GM18951 (cell line): ENCODE measurements around the gene PSMB4.
"Not testable (repeated sequence)": the region's sequence is repeated elsewhere in the genome, so short reads cannot be mapped to it uniquely, and the experiment has no call there.

Experiments used
- POLR2A ChIP-seq: IDR thresholded peaks from 4 replicates; pipeline ENCODE4 v1.6.1; 2011; ENCODE audit warnings: mild to moderate bottlenecking; ENCODE audit not compliant: insufficient read length, insufficient read depth; ENCODE audit errors: extremely low read depth
- in situ Hi-C: fragments of 300-500 bp; cut with MboI; formaldehyde crosslinking; loops from one replicate; pipeline ENCODE4 v1.12.0; 2022; ENCODE audit warnings: low sequenced_read_pairs, mixed read lengths, inconsistent platforms; ENCODE audit not compliant: unreplicated experiment

PSMB4 gene

DNA sequence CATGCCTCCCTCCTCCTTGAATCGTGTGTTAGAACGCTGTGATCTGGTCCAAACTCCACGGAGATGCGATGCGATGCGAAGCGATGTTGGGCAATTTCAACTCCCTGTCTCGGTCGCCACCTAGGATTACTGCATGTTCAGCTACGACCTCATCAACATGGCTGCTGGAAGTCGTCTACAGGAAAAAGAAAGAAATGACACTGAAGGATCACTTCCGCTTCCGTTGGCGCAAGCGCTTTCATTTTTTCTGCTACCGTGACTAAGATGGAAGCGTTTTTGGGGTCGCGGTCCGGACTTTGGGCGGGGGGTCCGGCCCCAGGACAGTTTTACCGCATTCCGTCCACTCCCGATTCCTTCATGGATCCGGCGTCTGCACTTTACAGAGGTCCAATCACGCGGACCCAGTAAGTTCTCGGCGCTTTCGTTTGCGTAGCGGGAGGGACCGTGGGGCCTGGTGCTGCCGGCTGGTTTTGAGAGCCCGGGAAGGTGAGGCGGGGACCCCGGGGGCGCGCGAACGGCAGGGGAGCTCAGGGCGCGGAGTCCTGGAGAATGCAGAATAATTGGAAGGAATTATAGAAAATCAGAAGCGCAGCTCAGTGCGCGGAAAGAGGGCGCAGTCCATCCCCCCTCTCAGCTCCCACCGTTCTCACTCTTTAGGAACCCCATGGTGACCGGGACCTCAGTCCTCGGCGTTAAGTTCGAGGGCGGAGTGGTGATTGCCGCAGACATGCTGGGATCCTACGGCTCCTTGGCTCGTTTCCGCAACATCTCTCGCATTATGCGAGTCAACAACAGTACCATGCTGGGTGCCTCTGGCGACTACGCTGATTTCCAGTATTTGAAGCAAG lies at the start of gene PSMB4:
Gene PSMB4 (plus strand): TSS at position 250 of the 848 bp plus-strand sequence. CDS start 15 bp downstream, at position 265.
- in situ Hi-C loops, result no loop called here
- TF ChIP-seq POLR2A, result peak; percentile 80

DNA sequence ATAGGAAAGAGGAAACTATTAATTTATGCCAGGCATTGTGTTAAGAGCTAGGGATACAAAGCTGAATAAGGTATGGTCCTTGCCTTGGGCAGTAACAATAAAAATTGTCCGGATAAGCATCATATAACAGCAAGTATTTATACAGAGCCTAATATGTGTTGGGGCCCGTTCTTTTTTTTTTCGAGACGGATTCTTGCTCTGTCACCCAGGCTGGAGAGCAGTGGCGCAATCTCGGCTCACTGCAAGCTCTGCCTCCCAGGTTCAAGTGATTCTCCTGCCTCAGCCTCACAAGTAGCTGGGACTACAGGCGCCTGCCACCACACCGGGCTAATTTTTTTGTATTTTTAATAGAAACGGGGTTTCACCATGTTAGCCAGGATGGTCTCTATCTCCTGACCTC lies 49.0 kb upstream of the PSMB4 start:
- in situ Hi-C loops, result not testable (repeated sequence)

DNA sequence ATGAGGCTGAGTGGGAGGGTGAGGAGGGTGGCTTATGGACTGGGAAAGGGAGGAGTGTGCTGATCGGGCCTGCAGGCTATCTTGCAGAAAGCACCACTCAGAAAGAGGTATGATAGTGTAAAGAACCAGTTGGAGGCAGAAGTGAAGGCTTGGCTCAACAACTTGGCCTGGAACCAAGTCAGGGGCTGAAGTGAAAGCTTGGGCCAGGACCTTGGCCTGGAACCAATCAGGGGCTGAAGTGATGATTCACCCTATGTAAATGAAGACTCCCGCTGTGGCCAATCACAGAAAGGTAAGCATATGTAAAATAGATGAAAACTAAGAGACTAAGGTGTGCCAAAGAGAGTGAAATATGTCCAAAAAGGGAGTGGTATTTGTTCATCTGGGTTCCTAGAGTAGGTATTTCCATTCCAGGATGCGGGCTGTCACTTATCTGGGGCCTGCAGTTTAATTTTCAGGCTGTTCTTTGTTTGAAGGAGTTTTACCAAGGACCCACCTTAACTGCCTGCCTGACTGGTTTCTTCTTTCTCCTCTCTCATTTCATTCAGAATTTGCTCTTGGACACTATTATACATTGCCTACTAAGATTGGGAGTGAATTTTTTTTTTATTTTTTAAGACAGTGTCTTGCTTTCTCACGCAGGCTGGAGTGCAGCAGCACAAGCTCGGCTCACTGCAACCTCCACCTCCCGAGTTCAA lies 47.2 kb upstream of the PSMB4 start:
- TF ChIP-seq POLR2A, result no peak
- in situ Hi-C loops, result no loop called here

DNA sequence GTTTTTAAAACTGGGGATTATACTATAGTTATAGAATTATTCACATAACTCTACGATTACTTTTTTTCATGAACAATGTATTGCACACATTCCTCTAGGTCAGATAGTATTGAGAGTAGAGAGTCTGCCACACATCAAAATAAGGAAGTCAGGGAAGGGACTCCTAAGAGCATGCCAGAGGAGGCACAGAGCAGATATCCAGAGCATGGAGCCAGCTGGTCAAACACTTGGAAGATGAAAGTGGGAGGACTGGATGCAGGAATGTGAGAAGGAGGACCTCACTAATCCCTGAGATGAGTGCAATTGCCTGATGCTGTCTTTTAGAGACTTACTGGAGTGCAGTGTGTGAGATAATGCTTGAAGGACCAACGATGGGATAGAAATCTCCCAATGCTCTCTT lies 42.7 kb upstream of the PSMB4 start:
- TF ChIP-seq POLR2A, result no peak
- in situ Hi-C loops, result no loop called here

DNA sequence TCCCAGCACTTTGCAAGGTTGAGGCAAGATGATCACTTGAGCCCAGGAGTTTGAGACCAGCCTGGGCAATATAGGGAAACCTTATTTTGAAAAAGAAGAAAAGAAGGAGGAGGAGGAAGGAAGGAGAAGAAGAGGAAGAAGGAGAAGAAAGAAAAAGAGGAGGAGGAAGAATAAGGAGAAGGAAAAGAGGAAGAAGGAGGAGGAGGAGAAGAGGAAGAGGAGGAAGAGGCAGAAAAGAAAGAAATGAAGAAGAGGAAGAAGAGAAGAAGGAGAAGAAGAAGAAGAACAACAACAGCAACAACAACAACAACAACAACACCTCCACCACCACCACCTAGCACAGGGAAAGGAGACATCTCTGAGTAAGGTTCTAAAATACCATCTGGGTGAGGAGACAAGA lies 37.5 kb upstream of the PSMB4 start:
- TF ChIP-seq POLR2A, result no peak
- in situ Hi-C loops, result no loop called here

DNA sequence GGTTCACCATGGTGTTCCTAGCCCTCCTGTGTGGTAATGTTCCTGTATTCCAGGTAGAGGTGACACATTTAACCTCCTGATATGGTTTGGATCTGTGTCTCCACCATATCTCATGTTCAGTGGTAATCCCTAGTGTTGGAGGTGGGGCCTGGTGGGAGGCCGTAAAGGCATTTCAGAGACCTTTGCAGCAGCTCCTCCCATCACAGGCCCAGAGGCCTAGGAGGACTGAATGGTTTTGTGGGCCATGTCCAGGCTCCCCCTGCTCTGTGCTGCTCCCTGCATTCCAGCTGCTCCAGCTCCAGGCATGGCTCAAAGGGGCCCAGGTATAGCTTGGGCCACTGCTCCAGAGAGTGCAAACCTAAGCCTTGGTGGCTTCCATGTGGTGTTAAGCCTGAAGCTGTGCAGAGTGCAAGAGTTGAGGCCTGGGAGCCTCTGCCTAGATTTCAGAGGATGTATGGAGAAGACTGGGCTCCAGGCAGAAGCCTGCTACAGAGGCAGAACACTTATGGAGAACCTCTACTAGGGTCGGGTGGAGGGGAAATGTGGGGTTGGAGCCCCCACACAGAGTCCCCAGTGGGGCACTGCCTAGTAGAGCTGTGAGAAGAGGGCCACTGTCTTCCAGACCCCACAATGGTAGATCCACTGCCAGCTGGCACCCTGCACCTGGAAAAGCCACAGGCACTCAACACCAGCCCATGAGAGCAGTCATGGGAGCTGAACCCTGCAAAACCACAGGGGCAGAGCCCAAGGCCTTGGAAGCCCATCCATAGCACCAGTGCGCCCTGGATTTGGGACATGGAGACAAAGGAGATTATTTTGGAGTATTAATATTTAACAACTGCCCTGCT lies 36.8 kb upstream of the PSMB4 start:
- in situ Hi-C loops, result no loop called here
- TF ChIP-seq POLR2A, result no peak

DNA sequence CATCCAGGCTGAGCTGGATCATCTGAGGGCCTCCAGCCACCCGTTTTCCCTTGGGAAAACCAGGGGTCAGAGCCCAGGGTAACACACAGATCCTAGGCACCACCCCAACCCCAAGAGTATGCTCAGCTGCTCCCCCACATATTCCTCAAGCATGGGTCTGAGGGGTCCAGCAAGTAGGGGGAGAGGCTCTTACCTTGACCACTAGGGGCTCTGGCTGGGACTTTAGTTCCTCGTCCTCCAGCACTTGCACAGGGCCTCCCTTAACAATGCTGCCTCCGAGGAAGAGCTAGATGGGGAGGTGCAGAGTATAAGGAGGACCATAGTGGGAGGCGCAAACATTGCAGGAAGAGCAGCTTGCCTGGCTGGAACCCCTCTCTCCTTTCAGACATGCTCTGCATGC lies 34.4 kb upstream of the PSMB4 start:
- TF ChIP-seq POLR2A, result no peak

DNA sequence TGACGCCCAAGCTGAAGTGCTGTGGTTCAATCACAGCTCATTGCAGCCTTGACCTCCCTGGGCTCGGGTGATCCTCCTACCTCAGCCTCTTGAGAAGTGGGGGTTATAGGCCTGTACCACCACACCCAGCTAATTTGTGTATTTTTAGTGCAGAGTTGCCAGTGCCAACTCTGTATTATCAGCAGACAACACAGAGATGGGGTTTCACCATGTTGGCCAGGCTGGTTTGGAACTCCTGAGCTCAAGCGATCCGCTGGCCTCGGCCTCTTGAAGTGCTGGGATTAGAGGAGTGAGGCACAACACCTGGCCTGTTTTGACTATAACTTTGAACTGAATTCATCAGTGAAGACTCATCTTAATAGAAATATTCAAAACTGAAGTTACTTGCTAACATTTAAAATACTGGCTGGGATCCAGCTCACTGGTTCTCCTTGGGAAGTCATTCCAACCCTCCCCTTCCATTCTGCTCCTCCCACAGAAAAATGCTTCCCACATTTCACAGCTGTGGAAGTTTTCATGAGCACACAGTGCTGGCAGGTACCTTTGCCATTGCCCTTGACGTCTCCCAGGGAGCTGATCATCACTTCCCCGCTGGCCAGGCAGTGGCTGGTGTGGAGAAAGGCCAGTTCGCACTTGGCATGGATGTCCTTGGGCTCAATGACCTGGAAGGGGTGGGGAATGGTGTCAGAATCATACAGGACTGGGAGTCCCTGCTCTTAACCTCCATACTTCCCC lies 31.5 kb upstream of the PSMB4 start:
- no peak for TF ChIP-seq POLR2A
- in situ Hi-C loops, result no loop called here

More for the DNA sequence above, 34.4 kb upstream of the PSMB4 start:
- in situ Hi-C loops, result no loop called here

DNA sequence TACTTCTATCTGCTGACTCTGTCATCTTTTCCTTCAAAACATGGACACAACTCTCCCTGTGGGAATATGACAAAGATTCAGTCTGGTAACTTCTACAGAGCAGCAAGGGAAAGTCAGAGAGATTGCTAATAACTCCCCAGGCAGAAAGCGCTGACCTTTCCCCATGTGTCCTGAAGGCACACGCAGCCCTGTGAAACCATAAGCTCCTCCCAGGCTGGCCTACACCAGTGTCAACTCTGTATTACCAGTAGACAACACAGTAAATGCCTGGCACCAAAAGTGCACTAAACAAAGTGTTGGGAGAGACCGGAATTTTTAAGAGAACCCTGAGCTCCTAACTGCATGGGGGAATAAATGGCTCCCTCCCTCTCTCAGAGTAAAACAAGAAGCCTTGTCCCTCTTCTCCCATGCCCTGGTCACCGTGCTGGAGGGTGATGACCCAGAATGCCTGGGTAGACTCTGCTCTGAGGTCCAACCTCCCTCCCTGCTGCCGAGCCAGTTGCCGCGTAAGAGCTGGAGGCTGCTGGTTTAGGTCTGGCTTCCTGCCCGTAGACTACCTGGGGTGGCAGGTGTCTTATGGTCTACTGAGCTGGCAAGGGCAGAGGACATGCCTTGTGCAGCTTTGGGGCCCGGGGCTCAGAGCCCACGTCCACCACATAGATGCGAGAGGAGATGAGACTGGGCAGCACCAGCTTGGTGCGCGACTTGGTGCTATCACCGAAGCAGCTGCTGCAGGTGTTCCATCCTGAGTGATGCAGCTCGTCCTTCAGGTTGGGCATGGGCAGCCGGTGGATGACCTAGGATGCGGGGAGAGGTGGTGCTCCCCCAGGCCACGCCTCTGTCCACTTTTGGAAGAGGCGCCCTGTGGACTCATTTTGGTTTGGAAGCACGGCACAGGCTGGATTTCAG lies 30.7 kb upstream of the PSMB4 start:
- no peak for TF ChIP-seq POLR2A
- in situ Hi-C loops, result no loop called here

DNA sequence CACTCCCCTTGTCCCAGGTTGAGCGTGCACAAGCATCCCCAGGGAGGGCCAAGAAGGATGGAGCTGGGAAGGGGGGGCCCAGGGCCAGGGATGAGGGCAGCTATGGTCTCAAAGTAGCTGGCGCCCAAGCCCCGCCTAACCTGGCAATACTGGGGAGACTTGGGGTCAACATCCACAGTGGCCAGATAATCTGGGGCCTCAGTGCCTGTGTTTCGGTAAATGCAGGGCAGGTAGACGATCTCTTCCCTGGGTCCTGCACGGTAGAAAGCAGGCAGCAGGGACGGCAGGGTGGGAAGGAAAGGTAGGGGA lies 30.1 kb upstream of the PSMB4 start:
- no peak for TF ChIP-seq POLR2A
- in situ Hi-C loops, result no loop called here

DNA sequence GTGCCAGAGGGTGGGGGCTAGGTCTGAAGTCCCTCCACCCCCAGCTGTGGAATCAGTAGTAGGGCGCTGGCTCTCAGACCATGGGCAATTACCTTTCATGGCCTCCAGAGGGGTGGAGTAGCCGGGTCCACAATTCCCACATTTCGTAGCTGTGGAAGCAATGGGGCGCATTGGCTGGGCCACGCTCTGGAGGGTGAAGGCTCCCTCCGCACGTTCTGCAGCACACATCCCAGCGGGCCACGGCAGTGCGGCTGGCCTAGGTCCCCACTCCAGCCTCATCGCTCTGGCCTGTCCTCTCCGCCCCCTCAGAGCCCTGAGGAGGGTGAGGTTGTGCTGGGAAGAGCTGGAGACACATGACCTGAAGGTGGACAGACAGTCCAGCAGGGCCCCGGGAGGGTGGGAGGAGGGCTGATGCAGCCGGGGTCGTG lies 29.7 kb upstream of the PSMB4 start:
- in situ Hi-C loops, result no loop called here
- no peak for TF ChIP-seq POLR2A
